Kidney (tissue), 14 donors: Measurements from ENCODE around the gene TCF25. TPM values are rescaled to one million over a fixed set of nuclear protein-coding genes. Genes with fewer than 3 reads are reported as not detected.

ENCODE experiments used
- DNase-seq, 5 donors: peaks; one replicate each; pipeline ENCODE4 v3.0.0-alpha.2; 2013 to 2020
- FAIRE-seq: peaks from 2 replicates; lab custom pipeline; 2012; peaks lifted over from hg19 to GRCh38; lab: Jason Lieb, UNC
- H3K27ac ChIP-seq, 2 donors: one replicate each; pipeline ENCODE4 v1.7.0; 2013; ENCODE audit warnings: low read depth in 2 of 2, low read length in 2 of 2, inconsistent platforms in 1 of 2
- H3K27me3 ChIP-seq: one replicate; pipeline ENCODE4 v1.7.1; 2013; ENCODE audit warnings: low read length, inconsistent platforms; ENCODE audit not compliant: control insufficient read depth, insufficient read depth
- H3K36me3 ChIP-seq, 3 donors: one replicate each; pipeline versions ENCODE4 v1.7.0 to v1.7.1; 2013; ENCODE audit warnings: low read length in 3 of 3, control low read depth in 1 of 3, inconsistent platforms in 1 of 3; ENCODE audit not compliant: insufficient read depth in 3 of 3, control insufficient read depth in 2 of 3
- H3K4me1 ChIP-seq, 3 donors: one replicate each; pipeline versions ENCODE4 v1.7.0 to v1.7.1; 2013; ENCODE audit warnings: low read length in 3 of 3, inconsistent platforms in 1 of 3, low read depth in 1 of 3; ENCODE audit not compliant: control insufficient read depth in 2 of 3, insufficient read depth in 2 of 3
- H3K4me3 ChIP-seq, 3 donors: one replicate each; pipeline versions ENCODE4 v1.7.0 to v1.8.1; 2013; ENCODE audit warnings: low read length in 3 of 3, control low read depth in 1 of 3, inconsistent platforms in 1 of 3
- H3K9ac ChIP-seq, 3 donors: one replicate each; pipeline versions ENCODE4 v1.7.0 to v1.7.1; 2013; ENCODE audit warnings: low read length in 3 of 3, control low read depth in 1 of 3, inconsistent platforms in 1 of 3
- H3K9me3 ChIP-seq, 3 donors: one replicate each; pipeline versions ENCODE4 v1.7.0 to v1.7.1; 2013; ENCODE audit warnings: low read length in 3 of 3, control low read depth in 1 of 3, inconsistent platforms in 1 of 3; ENCODE audit not compliant: control insufficient read depth in 2 of 3, insufficient read depth in 1 of 3
- intact Hi-C: fragments of 100-400 bp; cut with DNase I; formaldehyde crosslinking; loops from one replicate; pipeline ENCODE4 v1.11.1; 2022
- polyA plus RNA-seq: library from polyadenylated mRNA; stranded (reverse); fragments of 350-450 nt; fragmentation: Illumina TruSeq; extraction: RNeasy Lipid Tissue Mini Kit (QIAGEN cat#74804); gene quantifications from one replicate; pipeline ENCODE4 v1.2.3, GENCODE V29; 2014; ENCODE audit warnings: low read depth, low replicate concordance; ENCODE audit not compliant: insufficient read depth
- total RNA-seq: library from RNA; stranded (reverse); fragmentation: NEBNext Ultra II Directional; extraction: Animal tissue kit (Norgen Biotek cat#: 25700); gene quantifications from one replicate; pipeline ENCODE4 v1.2.1, GENCODE V29; 2021
- TF ChIP-seq, protein P1 (sequence below): IDR thresholded peaks from 3 replicates; pipeline ENCODE4 v1.5.1; 2012; ENCODE audit warnings: mild to moderate bottlenecking, moderate library complexity, borderline replicate concordance; ENCODE audit not compliant: insufficient read depth; ENCODE audit errors: extremely low read depth
- donor health status: control.
- donor health status: control.
- donor health status: control.
- donor health status: control.
- donor health status: control.
- donor health status: DM: yes; HTN: yes; CAD: no.
- donor health status: Normal renal cell carcinoma (clear cell type).

The TCF25 gene
- total and polyA plus RNA-seq, 2 donors from 2014 or later, result 157 to 209 TPM

- no peak for FAIRE-seq
- no peak overlapping the region for H3K4me3 ChIP-seq
- peaks cover 8 to 27% (median 21%) of the 10 kb centered on the region in 3 donors for H3K36me3 ChIP-seq
- no peak overlapping the region for H3K27ac ChIP-seq
- no peak for DNase-seq
- TF ChIP-seq, protein P1, sequence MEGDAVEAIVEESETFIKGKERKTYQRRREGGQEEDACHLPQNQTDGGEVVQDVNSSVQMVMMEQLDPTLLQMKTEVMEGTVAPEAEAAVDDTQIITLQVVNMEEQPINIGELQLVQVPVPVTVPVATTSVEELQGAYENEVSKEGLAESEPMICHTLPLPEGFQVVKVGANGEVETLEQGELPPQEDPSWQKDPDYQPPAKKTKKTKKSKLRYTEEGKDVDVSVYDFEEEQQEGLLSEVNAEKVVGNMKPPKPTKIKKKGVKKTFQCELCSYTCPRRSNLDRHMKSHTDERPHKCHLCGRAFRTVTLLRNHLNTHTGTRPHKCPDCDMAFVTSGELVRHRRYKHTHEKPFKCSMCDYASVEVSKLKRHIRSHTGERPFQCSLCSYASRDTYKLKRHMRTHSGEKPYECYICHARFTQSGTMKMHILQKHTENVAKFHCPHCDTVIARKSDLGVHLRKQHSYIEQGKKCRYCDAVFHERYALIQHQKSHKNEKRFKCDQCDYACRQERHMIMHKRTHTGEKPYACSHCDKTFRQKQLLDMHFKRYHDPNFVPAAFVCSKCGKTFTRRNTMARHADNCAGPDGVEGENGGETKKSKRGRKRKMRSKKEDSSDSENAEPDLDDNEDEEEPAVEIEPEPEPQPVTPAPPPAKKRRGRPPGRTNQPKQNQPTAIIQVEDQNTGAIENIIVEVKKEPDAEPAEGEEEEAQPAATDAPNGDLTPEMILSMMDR, result no peak
- no peaks in the 10 kb centered on the region for H3K27me3 ChIP-seq
- H3K4me1 ChIP-seq, result no peaks in the 10 kb centered on the region
- intact Hi-C loops, result no loop called here
- no peaks in the 10 kb centered on the region for H3K9me3 ChIP-seq
- no peak overlapping the region for H3K9ac ChIP-seq
Observed at GRCh38 chr16:89903908-89904515, 30.6 kb downstream of the TCF25 start.

GRCh38 chr16:89904606-89905510, 31.5 kb downstream of the TCF25 start:
- Histone ChIP-seq H3K27ac (no peak overlapping the region), H3K4me1 (no peaks in the 10 kb centered on the region), H3K27me3 (no peaks in the 10 kb centered on the region), H3K9me3 (no peaks in the 10 kb centered on the region), H3K36me3 (peaks cover 6 to 29% (median 19%) of the 10 kb centered on the region in 3 donors), H3K4me3 (no peak overlapping the region), H3K9ac (no peak overlapping the region)
- no peak for DNase-seq
- TF ChIP-seq, protein P1, result no peak
- intact Hi-C loops, result no loop called here
- no peak for FAIRE-seq

- Histone ChIP-seq H3K4me3 (no peak overlapping the region), H3K36me3 (peaks cover 6 to 28% (median 14%) of the 10 kb centered on the region in 3 donors), H3K9ac (no peak overlapping the region), H3K27ac (no peak overlapping the region), H3K4me1 (no peaks in the 10 kb centered on the region), H3K27me3 (no peaks in the 10 kb centered on the region), H3K9me3 (no peaks in the 10 kb centered on the region)
- FAIRE-seq (no peak), DNase-seq (no peak)
- intact Hi-C loops, result no loop called here
- TF ChIP-seq, protein P1, result no peak
Observed at GRCh38 chr16:89905511-89906139, 32.2 kb downstream of the TCF25 start.
